Keratinocyte (primary cell): ENCODE data around the gene SPINT1. TPM values are rescaled to one million over a fixed set of nuclear protein-coding genes. Genes with fewer than 3 reads are reported as not detected.

Experiments
- DNase-seq: peaks from one replicate; pipeline ENCODE4 v3.0.0-alpha.2; 2011; ENCODE audit warnings: low read depth, missing footprints, low spot score
- FAIRE-seq: peaks from 2 replicates; lab custom pipeline; 2011; peaks lifted over from hg19 to GRCh38; lab: Jason Lieb, UNC
- H2AFZ ChIP-seq: 2 replicates; pipeline ENCODE4 v1.6.0; 2012; ENCODE audit warnings: low read length, control low read depth, inconsistent platforms; ENCODE audit not compliant: control insufficient read depth
- H3K27ac ChIP-seq: 2 replicates; pipeline ENCODE4 v1.5.1; 2011; ENCODE audit warnings: low read length; ENCODE audit not compliant: control insufficient read depth, insufficient read depth
- H3K27me3 ChIP-seq: 3 replicates; pipeline ENCODE4 v1.6.0; 2011; ENCODE audit warnings: low read length; ENCODE audit not compliant: control insufficient read depth, insufficient read depth; ENCODE audit errors: extremely low read depth
- H3K36me3 ChIP-seq, 2 experiments: 2 replicates in 1 of 2; 3 replicates in 1 of 2; pipeline ENCODE4 v1.5.1; 2011; ENCODE audit warnings: low read length in 2 of 2, mild to moderate bottlenecking in 1 of 2; ENCODE audit not compliant: control insufficient read depth in 2 of 2, insufficient read depth in 2 of 2; ENCODE audit errors: extremely low read depth in 1 of 2
- H3K4me1 ChIP-seq: 3 replicates; pipeline ENCODE4 v1.5.1; 2011; ENCODE audit warnings: low read length; ENCODE audit not compliant: control insufficient read depth, insufficient read depth; ENCODE audit errors: extremely low read depth
- H3K4me2 ChIP-seq: 3 replicates; pipeline ENCODE4 v1.6.0; 2011; ENCODE audit warnings: low read depth, low read length; ENCODE audit not compliant: control insufficient read depth, insufficient read depth; ENCODE audit errors: extremely low read depth
- H3K4me3 ChIP-seq, 3 experiments: fragments of 200-600 bp in 1 of 3; sonication (generic) in 1 of 3; 2 replicates in 2 of 3; 3 replicates in 1 of 3; pipeline ENCODE4 v1.5.1; 2011 to 2016; ENCODE audit warnings: low read length in 3 of 3, mild to moderate bottlenecking in 3 of 3, control low read depth in 2 of 3, inconsistent platforms in 1 of 3, low read depth in 1 of 3, mixed read lengths in 1 of 3, mixed run types in 1 of 3, moderate library complexity in 1 of 3; ENCODE audit not compliant: control insufficient read depth in 2 of 3, insufficient read depth in 2 of 3; ENCODE audit errors: extremely low read depth in 1 of 3
- H3K79me2 ChIP-seq: 2 replicates; pipeline ENCODE4 v1.6.0; 2012; ENCODE audit warnings: low read length; ENCODE audit not compliant: control insufficient read depth, insufficient read depth
- H3K9ac ChIP-seq: 3 replicates; pipeline ENCODE4 v1.6.0; 2011; ENCODE audit warnings: low read length; ENCODE audit not compliant: control insufficient read depth, insufficient read depth; ENCODE audit errors: extremely low read depth
- H3K9me1 ChIP-seq: 3 replicates; pipeline ENCODE4 v1.6.0; 2011; ENCODE audit warnings: low read length; ENCODE audit not compliant: control insufficient read depth, insufficient read depth; ENCODE audit errors: extremely low read depth
- H3K9me3 ChIP-seq: 2 replicates; pipeline ENCODE4 v1.5.1; 2012; ENCODE audit warnings: low read depth, low read length; ENCODE audit not compliant: control insufficient read depth
- H4K20me1 ChIP-seq: 3 replicates; pipeline ENCODE4 v1.6.0; 2011; ENCODE audit warnings: low read length; ENCODE audit not compliant: control insufficient read depth, insufficient read depth; ENCODE audit errors: extremely low read depth
- EZH2 ChIP-seq: IDR thresholded peaks from one replicate; pipeline ENCODE4 v1.6.1; 2012; ENCODE audit warnings: inconsistent platforms, mild to moderate bottlenecking, low read length, moderate library complexity
- dilution Hi-C: fragments of 300-500 bp; cut with MboI; formaldehyde crosslinking; loops from one replicate; pipeline ENCODE4 v1.7.0; 2020; ENCODE audit warnings: low sequenced_read_pairs; ENCODE audit not compliant: extremely low pct_ligation_motif_present
- polyA plus RNA-seq, 5 experiments: library from polyadenylated mRNA; depleted of rRNA in 3 of 5; stranded (reverse) in 3 of 5; stranded (forward) in 1 of 5; unstranded in 1 of 5; fragments of >200 nt; gene quantifications; 1 replicate in 1 of 5; 2 replicates in 3 of 5; 3 replicates in 1 of 5; pipeline versions ENCODE4 v1.2.1 to v1.2.3, GENCODE V29; 2011 to 2012; ENCODE audit warnings: missing spikeins in 2 of 5, low read depth in 1 of 5, low replicate concordance in 1 of 5
- TF ChIP-seq, protein P1 (sequence below), 3 experiments: IDR thresholded peaks in 1 of 3; conservative IDR thresholded peaks in 1 of 3; optimal IDR thresholded peaks in 1 of 3; 2 replicates in 2 of 3; 3 replicates in 1 of 3; pipeline versions ENCODE3 to v1.5.1; 2011; ENCODE audit warnings: low read length in 3 of 3, mild to moderate bottlenecking in 3 of 3, moderate library complexity in 2 of 3, control low read depth in 1 of 3, inconsistent platforms in 1 of 3; ENCODE audit not compliant: insufficient read depth in 2 of 3; ENCODE audit errors: extremely low read depth in 1 of 3

Gene SPINT1
- polyA plus RNA-seq, 1 donor (not counting 4 experiments of a cell fraction or from before 2014, with no cell fraction given): 40.9 TPM

- Histone ChIP-seq H3K79me2 (no peaks in the 10 kb centered on the region), H4K20me1 (no peaks in the 10 kb centered on the region), H3K9ac (no peak overlapping the region), H3K27me3 (no peaks in the 10 kb centered on the region), H3K27ac (no peak overlapping the region), H2AFZ (no peak overlapping the region), H3K4me3 (no peak overlapping the region), H3K4me2 (no peak overlapping the region), H3K36me3 (no peaks in the 10 kb centered on the region), H3K9me1 (no peaks in the 10 kb centered on the region), H3K4me1 (peaks cover 5% of the 10 kb centered on the region), H3K9me3 (no peaks in the 10 kb centered on the region)
- DNase-seq: no peak
- FAIRE-seq: no peak
- dilution Hi-C loops: no loop called here
- TF ChIP-seq EZH2: no peak
- TF ChIP-seq, protein P1, sequence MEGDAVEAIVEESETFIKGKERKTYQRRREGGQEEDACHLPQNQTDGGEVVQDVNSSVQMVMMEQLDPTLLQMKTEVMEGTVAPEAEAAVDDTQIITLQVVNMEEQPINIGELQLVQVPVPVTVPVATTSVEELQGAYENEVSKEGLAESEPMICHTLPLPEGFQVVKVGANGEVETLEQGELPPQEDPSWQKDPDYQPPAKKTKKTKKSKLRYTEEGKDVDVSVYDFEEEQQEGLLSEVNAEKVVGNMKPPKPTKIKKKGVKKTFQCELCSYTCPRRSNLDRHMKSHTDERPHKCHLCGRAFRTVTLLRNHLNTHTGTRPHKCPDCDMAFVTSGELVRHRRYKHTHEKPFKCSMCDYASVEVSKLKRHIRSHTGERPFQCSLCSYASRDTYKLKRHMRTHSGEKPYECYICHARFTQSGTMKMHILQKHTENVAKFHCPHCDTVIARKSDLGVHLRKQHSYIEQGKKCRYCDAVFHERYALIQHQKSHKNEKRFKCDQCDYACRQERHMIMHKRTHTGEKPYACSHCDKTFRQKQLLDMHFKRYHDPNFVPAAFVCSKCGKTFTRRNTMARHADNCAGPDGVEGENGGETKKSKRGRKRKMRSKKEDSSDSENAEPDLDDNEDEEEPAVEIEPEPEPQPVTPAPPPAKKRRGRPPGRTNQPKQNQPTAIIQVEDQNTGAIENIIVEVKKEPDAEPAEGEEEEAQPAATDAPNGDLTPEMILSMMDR (optimal IDR thresholded peaks at IDR 0.05 in 1 of 3, IDR thresholded peaks at IDR 0.05 in 1 of 3, conservative IDR thresholded peaks at IDR 0.05 in 1 of 3; ENCODE audit: extremely low read depth in 1 of 3, insufficient read depth in 2 of 3, low read length in 3 of 3): peak in 1 of 3 experiments; percentile 7
Measured at GRCh38 chr15:40823572-40824343, 20.1 kb upstream of the SPINT1 start.

- dilution Hi-C loops: no loop called here
- no peak overlapping the region for H3K4me2 ChIP-seq
Measured at GRCh38 chr15:40825661-40826422, 18.0 kb upstream of the SPINT1 start.

More at GRCh38 chr15:40825661-40826422, 18.0 kb upstream of the SPINT1 start:
- no peaks in the 10 kb centered on the region for H3K79me2 ChIP-seq
- H3K36me3 ChIP-seq: no peaks in the 10 kb centered on the region
- no peaks in the 10 kb centered on the region for H3K9me3 ChIP-seq
- no peaks in the 10 kb centered on the region for H3K9me1 ChIP-seq
- H2AFZ ChIP-seq: no peak overlapping the region
- no peak overlapping the region for H3K27ac ChIP-seq
- H3K4me3 ChIP-seq: no peak overlapping the region
- no peak for DNase-seq
- TF ChIP-seq, protein P1 (optimal IDR thresholded peaks at IDR 0.05 in 1 of 3, IDR thresholded peaks at IDR 0.05 in 1 of 3, conservative IDR thresholded peaks at IDR 0.05 in 1 of 3; ENCODE audit: extremely low read depth in 1 of 3, insufficient read depth in 2 of 3, low read length in 3 of 3): no peak
- no peak for TF ChIP-seq EZH2
- H3K9ac ChIP-seq: no peak overlapping the region
- no peaks in the 10 kb centered on the region for H3K27me3 ChIP-seq
- FAIRE-seq: no peak
- H4K20me1 ChIP-seq: no peaks in the 10 kb centered on the region
- H3K4me1 ChIP-seq: peaks cover 5% of the 10 kb centered on the region
